Left cardiac atrium (tissue), 4 donors: ENCODE results near the gene HSPG2. TPM values are rescaled to one million over a fixed set of nuclear protein-coding genes. Genes with fewer than 3 reads are reported as not detected.
"Not testable (repeated sequence)": the region's sequence is repeated elsewhere in the genome, so short reads cannot be mapped to it uniquely, and the experiment has no call there.

Experiments used
- ATAC-seq, 2 donors: fragments of 200-7000 bp; cut with Tn5 transposase; one replicate each; pipeline ENCODE4 v1.9.1; 2020; ENCODE audit warnings: mild to moderate bottlenecking in 2 of 2, moderate library complexity in 2 of 2
- DNase-seq: peaks from one replicate; pipeline ENCODE4 v3.0.0-alpha.2; 2020
- intact Hi-C, 2 donors: fragments of 100-400 bp; cut with DNase I; formaldehyde crosslinking; loops; one replicate each; pipeline versions ENCODE4 v1.14.1 to v1.15.1; 2022 to 2023
- total RNA-seq, 2 donors: library from RNA; stranded (reverse); fragmentation: NEBNext Ultra II Directional; extraction: Animal tissue kit (Norgen Biotek cat#: 25700); gene quantifications; one replicate each; pipeline ENCODE4 v1.2.1, GENCODE V29; 2021
- donor health status: DM: no; HTN: yes; CAD: no.
- donor health status: DM: no; HTN: yes; CAD: no; lungs with severe emphysema.
- donor health status: DM: yes; HTN: yes; CAD: no.
- donor health status: Dilated cardiomyopathy.

The HSPG2 gene
- total RNA-seq, 2 donors from 2014 or later, result 307 to 608 TPM

DNA sequence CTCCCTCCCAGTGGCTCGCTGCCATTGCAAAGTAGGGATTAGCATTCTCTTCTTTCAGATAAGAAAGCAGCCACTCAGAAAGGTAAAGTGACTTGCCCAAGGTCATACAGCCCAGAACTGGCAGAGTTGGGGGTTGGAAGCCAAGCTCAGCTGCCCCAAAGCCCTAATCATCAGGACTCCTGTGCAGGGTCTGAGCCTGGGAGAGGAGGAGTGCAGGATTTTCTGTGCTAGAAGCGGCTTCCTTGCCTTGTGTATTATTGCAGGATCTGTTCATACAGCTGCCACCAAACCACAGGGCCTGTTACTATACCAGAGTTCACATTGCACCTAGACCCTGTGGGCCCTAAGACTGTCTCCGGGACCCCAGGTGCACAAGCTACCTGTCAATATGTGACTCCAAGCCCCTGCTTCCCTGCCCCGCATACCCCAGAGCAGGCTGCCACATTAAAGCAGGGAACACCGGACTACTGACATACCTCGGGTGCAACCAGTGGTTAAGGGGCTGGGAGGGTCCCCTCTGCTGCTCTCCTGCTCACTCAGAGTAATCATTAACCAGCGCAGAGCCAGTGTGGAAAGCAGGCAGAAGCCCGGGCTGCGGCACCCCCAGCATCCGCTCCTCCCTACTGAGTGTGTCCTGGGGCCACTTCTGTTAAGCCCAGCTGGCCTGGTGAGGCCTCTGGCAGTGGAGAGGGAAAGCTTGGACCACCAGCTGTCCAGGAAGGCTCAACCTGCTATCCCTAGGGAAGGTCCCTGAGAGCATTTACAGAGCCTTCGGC lies 15.8 kb downstream of the HSPG2 start:
- ATAC-seq (peak in 1 of 2 donors; percentile 15), DNase-seq (no peak)
- intact Hi-C loops, result no loop called here

DNA sequence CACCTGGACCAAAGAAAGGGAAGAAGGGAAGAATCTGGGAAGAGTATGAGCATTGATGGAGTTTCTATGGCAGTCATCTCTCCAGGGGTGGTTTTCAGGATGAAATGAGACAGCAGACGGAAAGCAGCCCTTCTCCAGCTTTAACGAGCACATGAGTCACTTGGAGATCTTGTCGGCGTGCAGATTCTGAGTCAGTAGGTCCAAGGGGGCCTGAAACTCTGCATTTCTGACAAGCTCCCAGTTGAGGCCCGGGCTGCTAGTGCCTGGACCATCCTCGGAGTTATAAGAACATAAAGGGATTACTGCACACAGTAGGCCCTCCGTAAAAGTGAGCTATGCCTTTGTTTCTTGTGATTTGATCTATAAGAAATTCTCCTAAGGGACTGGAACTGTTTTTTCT lies 17.6 kb downstream of the HSPG2 start:
- peak in 1 of 2 donors; percentile 32 for ATAC-seq
- DNase-seq, result no peak
- intact Hi-C loops, result no loop called here

DNA sequence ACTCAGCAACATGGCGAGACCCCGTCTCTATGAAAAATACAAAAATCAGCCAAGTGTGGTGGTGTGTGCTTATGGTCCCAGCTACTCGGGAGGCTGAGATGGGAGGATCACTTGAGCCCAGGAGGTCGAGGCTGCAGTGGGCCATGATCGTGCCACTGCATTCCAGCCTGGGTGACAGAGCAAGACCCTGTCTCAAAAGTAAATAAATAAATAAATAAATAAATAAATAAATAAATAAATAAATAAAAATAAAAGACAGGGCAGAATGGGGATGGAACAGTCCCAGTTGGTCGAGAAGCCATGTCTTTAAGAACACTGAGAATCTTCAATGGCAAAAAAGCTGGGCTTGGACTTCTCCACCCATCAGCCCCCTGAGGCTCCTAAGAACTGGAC lies 19.9 kb downstream of the HSPG2 start:
- DNase-seq, ATAC-seq, intact Hi-C loops: not testable (repeated sequence)

DNA sequence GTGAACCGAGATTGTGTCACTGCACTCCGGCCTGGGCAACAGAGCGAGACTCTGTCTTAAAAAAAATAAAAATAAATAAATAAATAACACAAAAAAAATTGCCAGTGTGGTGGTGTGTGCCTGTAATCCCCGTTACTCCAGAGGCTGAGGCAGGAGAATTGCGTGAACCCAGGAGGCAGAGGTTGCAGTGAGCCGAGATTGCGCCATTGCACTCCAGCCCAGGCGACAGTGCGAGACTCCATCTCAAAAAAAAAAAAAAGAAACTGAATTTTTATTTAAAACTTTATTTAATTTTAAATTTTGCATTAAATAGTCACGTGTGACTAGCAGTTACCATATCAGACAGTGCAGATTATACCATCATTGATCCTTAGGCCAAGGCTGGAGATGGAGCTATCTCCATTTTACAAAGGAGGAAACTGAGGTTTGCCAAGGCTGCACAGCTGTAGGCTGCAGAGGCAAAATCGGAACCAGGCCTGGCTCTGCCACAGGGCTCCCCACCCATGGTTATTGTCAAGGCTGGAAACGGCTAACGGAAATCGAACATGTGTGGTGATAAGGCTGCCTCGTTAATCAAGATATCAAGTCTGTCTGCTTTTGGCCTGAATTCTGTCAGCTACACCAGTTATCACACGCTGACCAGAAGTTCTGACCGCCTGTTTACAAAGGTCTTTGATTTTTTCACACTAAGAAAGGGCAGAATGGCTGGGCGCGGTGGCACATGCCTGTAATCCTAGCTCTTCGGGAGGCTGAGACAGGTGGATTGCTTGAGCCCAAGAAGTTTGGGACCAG lies 20.5 kb downstream of the HSPG2 start:
- intact Hi-C loops, result no loop called here
- no peak for DNase-seq
- ATAC-seq, result no peak

DNA sequence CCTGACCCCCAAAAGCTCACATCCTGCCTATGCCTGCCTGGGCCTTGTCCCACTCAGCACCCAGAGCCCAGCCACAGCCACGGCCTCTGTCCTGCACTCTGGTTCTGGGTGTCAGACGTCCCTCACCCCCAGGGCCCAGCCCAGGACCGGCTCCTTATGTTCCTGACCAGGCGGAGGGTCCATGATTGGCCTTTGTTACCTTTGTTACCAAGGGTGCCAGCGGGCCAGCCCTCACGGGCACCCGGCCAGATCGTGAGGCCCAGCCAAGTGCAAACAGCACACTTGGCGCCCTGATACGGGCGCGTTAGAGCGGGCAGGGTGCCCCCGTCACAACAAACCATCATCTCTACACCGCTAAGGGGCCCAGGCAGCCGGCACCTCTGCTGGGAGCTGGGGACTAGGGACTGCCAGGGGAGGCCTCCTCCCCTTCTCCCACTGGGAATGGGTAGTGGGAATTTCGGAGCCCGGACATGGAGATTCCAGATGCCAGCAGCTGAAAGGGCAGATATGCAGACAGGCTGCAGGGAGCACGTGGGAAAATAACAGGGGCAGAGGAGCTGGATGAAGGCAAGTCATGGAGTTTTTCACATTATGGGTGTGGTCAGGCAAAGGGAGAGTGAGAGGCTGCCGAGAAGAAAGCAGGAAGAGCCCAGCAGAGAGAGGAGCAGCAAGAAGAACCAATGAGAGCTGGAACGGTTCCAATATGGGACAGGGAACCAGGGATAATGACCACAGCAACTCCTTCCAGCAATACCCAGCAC lies 22.1 kb downstream of the HSPG2 start:
- DNase-seq (peak; percentile 63), ATAC-seq (peak; percentile 52 to 54)
- intact Hi-C loops, result no loop called here

DNA sequence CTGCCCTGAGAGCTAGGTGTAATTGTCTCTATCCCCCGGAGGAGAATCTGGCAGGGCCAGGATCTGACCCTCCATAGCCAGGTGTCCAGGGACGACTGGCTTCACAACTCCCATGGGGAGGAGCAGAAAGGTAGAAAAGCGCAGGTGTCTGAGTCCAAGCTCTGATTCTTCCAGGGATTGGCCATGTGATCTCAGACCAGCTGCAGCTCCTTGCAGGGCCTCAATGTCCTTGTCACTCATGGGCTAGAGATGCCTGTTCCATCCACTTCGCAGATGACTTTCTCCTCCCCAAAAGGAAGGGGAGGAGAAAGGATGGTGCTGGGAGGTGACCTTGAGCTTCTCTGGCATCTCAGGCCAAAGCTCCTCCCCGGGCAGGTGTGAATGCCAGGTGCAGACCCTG lies 22.7 kb downstream of the HSPG2 start:
- no peak for ATAC-seq
- DNase-seq, result no peak
- intact Hi-C loops, result no loop called here

DNA sequence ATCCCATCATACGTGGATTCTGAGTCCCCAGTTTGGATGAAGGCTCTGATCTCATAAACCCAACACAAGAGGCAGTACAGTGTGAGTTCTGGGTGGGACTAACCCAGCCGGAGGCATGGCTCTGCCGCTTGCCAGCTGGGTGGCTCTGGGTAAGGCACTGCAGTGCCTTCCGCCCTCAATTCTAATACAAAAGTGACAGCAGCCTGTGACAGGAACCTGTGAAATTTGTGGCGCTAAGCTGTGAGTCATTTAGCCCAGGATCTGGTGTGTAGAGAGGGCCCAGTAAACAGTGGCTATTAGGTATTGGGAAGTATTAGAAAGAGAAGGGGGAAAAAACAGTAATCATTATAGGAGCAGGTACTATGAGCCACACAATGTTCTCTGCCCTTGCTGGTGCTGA lies 23.3 kb downstream of the HSPG2 start:
- ATAC-seq (peak; percentile 3 to 20), DNase-seq (no peak)
- intact Hi-C loops, result no loop called here

DNA sequence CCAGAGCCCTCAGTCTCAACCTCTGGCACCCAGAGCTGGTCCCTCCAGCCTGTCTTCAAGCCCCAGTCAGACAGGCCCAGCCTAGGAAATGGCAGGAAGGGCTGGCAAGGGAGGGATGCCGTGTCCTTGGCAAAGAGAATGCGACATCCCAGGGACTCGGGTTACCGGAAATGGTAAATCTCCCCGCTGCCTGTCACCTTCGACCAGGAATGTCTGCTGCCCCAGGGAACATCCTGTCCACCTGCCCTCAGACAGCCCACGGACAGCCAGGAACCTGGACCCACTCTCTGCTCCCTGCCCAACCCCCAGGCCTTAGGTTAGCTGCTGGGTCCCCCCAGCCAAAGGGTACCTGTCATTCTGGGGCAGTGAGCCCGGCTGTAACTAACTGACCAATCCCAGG lies 23.9 kb downstream of the HSPG2 start:
- ATAC-seq (no peak), DNase-seq (no peak)
- intact Hi-C loops, result no loop called here

DNA sequence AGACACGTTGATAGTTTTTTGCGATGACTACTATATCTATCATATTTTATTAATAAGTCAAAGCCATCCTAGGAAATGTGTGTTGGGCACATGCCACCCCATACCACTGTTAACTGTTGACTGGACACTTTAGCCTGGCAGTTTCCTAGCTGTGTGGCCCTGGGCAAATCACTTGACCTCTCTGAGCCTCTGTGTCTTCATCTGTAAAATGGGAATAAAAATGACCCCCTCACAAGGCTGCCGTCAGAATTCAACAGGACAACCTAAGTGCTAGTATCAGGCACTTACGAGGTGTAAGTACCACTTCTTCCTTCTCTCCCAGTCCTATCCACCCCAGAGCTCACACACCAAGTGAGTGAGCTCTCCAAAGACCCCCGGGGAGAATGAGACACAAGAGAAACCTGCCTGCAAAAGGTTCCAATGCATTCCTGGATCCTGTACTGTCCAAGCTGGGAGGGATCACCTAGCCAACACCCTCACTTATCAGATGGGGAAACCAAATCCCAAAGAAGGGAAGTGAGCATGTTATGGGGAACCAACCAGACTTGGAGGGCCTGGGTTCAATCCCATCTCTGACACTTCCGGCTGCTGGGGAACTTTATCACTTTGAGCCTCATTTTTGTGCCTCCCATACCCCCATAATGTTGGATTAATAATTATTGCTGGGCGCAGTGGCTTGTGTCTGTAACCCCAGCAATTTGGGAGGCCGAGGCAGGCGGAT lies 24.9 kb downstream of the HSPG2 start:
- no peak for DNase-seq
- no peak for ATAC-seq
- intact Hi-C loops, result no loop called here

DNA sequence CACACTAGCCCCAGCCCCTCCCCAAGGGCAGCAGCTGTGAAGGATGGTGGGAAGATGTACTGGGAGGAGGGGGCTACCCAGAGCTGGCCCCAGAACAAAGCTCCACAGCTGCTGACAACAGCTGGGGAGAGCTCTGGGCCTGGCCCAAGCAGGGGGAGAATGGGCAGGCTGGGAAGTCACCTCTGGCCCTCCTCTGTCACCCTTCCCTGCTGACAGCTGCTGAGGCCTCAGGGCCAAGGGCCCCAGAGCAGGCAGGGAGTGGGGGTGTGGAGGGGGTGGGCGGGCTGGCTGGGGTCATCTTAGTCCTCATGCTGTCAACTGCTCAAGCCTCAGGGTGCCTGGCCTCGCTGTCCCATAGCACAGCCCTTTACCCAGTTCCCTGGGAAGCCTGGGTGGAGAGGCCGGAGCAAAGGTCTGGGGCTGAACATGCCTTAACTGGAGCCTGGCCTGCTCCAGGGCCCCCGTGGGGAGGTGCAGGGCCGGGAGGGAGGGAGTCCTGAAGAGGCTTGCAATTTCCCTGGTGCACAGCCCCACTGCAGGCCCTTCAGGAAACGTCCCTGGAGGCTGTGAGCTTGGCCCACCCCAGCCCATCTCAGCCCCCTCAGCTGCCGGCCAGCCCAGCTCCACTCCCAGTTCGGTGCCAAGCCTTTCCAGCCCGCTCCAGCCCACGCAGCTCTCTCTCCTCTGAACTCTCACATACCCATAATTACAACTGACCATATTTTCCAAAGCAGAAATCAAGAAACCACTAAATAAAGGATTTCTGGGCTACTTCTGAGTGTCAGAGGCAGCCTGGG lies 25.7 kb downstream of the HSPG2 start:
- peak; percentile 57 to 58 for ATAC-seq
- peak; percentile 70 for DNase-seq
- intact Hi-C loops, result no loop called here

DNA sequence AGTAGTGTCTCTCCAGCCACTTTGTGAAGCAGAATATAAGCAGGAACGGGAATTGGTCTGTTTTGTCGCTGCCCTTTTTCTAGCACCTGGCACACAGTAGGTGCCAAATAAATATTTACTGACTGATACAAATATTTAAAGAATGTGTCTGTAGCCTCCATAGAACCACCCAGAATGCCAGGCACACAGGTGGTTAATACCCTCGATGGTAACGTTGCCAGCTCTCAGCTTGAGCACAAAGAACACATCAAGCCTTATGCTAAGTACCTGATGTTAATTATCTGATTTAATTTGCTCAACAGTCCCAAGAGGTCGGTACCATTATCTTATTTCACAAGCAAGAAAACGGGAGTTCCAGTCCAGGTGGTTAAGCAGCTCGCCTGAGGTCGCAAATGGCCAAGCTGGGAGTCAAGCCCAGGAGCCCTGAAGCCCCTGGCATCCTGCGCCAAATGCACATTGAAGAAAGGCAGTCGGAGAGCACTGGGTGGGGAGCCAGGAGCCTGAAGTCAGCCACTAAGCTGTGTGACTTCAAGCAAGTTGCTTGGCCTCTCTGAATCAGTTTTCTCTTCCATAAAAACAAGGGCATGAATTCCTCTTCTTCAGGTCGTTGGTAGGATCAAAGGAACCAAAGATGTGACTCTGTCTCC lies 26.4 kb downstream of the HSPG2 start:
- intact Hi-C loops, result no loop called here
- no peak for DNase-seq
- ATAC-seq, result no peak

DNA sequence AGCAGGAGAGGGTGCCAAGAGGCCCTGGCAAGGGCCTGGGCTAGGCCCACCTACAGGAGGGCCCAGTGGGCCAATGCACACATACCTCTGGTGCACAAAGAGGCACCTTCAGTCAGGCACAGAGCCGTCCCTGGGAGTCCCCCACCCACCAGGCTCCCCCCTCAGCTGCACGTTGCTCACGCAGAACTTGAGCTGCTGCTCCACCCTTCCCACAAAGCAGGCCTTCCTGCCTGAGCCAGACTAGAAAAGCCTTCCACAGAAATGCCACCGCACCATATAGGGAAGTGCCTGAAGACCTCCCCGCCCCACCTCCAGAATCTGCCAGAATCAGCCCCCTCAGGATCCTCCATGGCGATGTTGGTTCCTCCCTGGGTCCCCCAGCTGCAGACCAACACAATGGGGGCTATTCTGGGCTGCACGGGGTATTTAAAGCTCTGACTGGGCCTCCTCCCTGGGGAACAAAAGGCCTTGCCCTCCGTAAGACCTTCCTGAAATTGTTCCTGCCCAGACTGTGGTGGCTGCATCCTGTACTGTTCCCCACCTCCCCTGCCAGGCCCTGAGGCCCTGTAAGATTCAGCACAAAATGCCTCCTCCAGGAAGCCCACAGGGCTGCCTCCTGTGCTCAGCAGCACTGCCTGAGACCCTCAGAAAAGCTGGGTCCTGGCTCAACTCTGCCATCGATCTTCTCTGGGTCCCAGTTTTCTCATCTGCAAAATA lies 27.2 kb downstream of the HSPG2 start:
- DNase-seq (peak; percentile 79), ATAC-seq (peak; percentile 24 to 43)
- intact Hi-C loops, result no loop called here

DNA sequence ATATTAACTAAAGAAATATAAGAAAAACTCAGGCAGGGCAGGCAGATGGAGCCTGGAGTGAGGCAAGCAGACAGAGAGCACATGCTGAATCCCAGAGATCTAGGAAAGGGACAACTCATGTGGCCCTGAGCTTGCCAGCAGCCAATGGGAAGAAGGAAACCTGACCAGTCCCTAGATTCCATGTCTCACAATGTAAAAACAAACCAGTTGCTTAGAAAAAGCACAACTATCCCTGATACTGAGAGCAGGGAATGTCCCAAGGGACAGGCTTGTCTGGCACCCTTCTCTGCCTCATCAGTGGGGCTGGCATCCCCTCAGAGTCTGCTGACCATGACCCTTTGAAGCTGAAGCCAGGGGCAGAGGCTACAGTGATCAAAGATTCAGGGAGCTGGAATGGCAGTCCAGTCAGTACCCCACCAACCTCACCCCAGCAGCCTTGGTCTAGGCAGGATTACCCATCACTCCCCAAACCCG lies 27.8 kb downstream of the HSPG2 start:
- ATAC-seq, result no peak
- no peak for DNase-seq
- intact Hi-C loops, result no loop called here

DNA sequence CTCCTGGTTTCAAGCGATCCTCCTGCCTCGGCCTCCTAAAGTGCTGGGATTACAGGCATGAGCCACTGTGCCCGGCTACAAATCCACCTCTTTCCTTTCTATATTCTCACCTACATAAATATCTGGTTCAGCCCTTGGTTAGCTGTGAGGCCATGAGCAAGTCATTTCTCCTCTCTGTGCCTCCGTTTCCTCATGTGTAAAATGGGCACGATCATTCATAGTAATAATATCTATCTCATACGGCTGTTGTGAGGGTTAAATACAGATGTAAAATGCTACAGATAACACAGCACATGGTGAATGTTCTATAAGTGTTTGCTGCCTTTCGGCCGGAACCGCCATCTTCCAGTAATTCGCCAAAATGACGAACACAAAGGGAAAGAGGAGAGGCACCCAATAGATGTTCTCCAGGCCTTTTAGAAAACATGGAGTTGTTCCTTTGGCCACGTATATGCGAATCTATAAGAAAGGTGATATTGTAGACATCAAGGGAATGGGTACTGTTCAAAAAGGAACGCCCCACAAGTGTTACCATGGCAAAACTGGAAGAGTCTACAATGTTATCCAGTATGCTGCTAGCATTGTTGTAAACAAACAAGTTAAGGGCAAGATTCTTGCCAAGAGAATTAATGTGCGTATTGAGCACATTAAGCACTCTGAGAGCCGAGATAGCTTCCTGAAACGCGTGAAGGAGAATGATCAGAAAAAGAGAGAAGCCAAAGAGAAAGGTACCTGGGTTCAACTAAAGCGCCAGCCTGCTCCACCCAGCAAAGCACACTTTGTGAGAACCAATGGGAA lies 29.2 kb downstream of the HSPG2 start:
- DNase-seq, ATAC-seq, intact Hi-C loops: not testable (repeated sequence)

DNA sequence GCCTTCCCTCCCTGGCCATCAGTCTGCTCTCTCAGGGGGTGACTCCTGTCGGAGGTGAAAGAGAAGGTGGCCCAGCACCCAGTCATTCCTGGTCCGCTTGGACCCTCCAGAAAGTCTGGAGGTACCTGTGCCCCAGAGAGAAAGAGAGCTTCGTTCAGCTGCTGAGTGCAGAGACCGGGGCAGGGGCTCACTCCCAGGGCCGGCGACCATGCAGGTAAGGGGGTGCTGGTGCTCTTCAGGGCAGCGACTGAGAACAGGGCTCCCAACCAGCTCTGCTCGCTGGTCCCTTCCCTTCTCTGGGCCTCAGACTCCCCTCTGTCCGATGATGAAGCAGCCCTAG lies 30.1 kb downstream of the HSPG2 start:
- ATAC-seq (no peak), DNase-seq (no peak)
- intact Hi-C loops, result no loop called here
